Spleen (tissue), 11 donors: ENCODE data around the gene SCRN1. TPM values are rescaled to one million over a fixed set of nuclear protein-coding genes. Genes with fewer than 3 reads are reported as not detected.

ENCODE experiments used
- DNase-seq: peaks from one replicate; pipeline ENCODE4 v3.0.0-alpha.2; 2020
- H3K27ac ChIP-seq, 8 donors: fragments of 200-600 bp; sonication (generic) in 7 of 8; 1 replicate in 4 of 8; 2 replicates in 4 of 8; pipeline versions ENCODE4 v1.5.0 to v1.8.0; 2016 to 2021; ENCODE audit warnings: inconsistent platforms in 4 of 8, mild to moderate bottlenecking in 4 of 8, moderate library complexity in 1 of 8
- H3K27me3 ChIP-seq, 7 donors: fragments of 200-600 bp; sonication (generic) in 6 of 7; replicated peaks in 1 of 7; 1 replicate in 4 of 7; 2 replicates in 3 of 7; pipeline versions ENCODE4 v1.5.0 to v1.8.0; 2016 to 2021; ENCODE audit warnings: inconsistent platforms in 3 of 7, mild to moderate bottlenecking in 1 of 7
- H3K36me3 ChIP-seq, 6 donors: fragments of 200-600 bp; sonication (generic) in 5 of 6; 1 replicate in 4 of 6; 2 replicates in 2 of 6; pipeline versions ENCODE4 v1.5.0 to v1.8.0; 2016 to 2021; ENCODE audit warnings: inconsistent platforms in 2 of 6
- H3K4me1 ChIP-seq, 6 donors: fragments of 200-600 bp; sonication (generic) in 5 of 6; 1 replicate in 3 of 6; 2 replicates in 3 of 6; pipeline versions ENCODE4 v1.5.0 to v1.8.0; 2016 to 2021; ENCODE audit warnings: inconsistent platforms in 3 of 6
- H3K4me3 ChIP-seq, 8 donors: fragments of 200-600 bp; sonication (generic) in 7 of 8; 1 replicate in 4 of 8; 2 replicates in 4 of 8; pipeline versions ENCODE4 v1.5.0 to v1.8.0; 2016 to 2021; ENCODE audit warnings: inconsistent platforms in 4 of 8, mild to moderate bottlenecking in 4 of 8, moderate library complexity in 2 of 8
- H3K9me3 ChIP-seq, 8 donors: fragments of 200-600 bp; sonication (generic) in 7 of 8; 1 replicate in 4 of 8; 2 replicates in 4 of 8; pipeline versions ENCODE4 v1.5.0 to v1.8.0; 2016 to 2021; ENCODE audit warnings: inconsistent platforms in 4 of 8
- CTCF ChIP-seq, 11 experiments: fragments of 200-600 bp in 7 of 11; fragments of 450-650 bp in 4 of 11; sonication (generic) in 4 of 11; IDR thresholded peaks in 8 of 11; conservative IDR thresholded peaks in 3 of 11; 1 replicate in 7 of 11; 2 replicates in 4 of 11; pipeline versions ENCODE4 v1.4.0 to v1.8.0; 2016 to 2021; ENCODE audit warnings: antibody characterized with exemption in 11 of 11, inconsistent platforms in 4 of 11, mild to moderate bottlenecking in 1 of 11
- POLR2A ChIP-seq, 3 donors: fragments of 450-650 bp; IDR thresholded peaks; one replicate each; pipeline ENCODE4 v1.5.1; 2017; ENCODE audit warnings: antibody characterized with exemption in 3 of 3, mild to moderate bottlenecking in 1 of 3
- POLR2AphosphoS5 ChIP-seq, 3 donors: sonication (generic); formaldehyde crosslinking; IDR thresholded peaks; one replicate each; pipeline ENCODE4 v1.5.1; 2017; ENCODE audit warnings: antibody characterized with exemption in 3 of 3
- WGBS, 5 donors: extraction: QIAGEN DNeasy Blood & Tissue Kit in 3 of 5; methylation state at CpG; one replicate each; pipeline versions ENCODE4 v1.1.5 to v1.1.7; 2013 to 2018; 5-methylcytosine and 5-hydroxymethylcytosine counted together
- intact Hi-C: fragments of 100-400 bp; cut with DNase I; formaldehyde crosslinking; loops from one replicate; pipeline ENCODE4 v1.15.0; 2023; ENCODE audit warnings: low total_unique reads
- polyA plus RNA-seq, 3 donors: library from polyadenylated mRNA; stranded (reverse); fragments of 200-250 nt; gene quantifications; one replicate each; pipeline ENCODE4 v1.2.1, GENCODE V29; 2013
- total RNA-seq, 7 donors: library from RNA; depleted of rRNA in 3 of 7; stranded (reverse); fragments of >200 nt in 3 of 7; fragmentation: NEBNext Ultra II Directional in 4 of 7; extraction: Animal tissue kit (Norgen Biotek cat#: 25700) in 4 of 7; gene quantifications; one replicate each; pipeline versions ENCODE4 v1.1.0 to v1.2.1, GENCODE V29; 2016 to 2021
- donor health status: healthy with polysubstance abuse.
- donor health status: DM: no; HTN: no; CAD: no; lungs with moderate emphysema.
- donor health status: DM: no; HTN: no; CAD: no.
- donor health status: Bipolar disorder and iron deficiency.
- donor health status: healthy.
- donor health status: DM: no; HTN: no; CAD: no.
- donor health status: DM: yes; HTN: yes; CAD: no.

The SCRN1 gene
- total and polyA plus RNA-seq, 10 donors = 5.4 to 27.8 (median 16.4) TPM

DNA sequence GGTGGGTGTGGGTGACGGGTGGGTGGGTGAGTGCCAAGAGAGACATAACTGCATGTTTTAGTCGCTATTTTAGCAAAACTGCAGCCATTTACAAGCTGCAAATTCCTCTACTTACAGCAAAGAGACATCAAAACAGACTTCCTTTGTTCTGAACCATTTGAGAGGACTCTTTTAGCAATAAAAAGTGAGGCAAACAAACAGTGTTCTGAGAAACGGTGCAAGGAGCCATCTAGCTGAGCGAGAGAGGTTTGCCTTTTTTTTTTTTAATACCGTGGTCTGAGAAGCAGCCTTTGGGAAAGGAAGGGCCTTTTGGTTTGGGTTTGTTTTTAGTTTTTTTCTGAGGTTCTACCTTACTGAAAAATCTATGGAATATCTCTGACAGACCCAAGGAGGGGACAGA is 62.9 kb downstream of the SCRN1 start:
- TF ChIP-seq POLR2A (IDR thresholded peaks at IDR 0.05) = no peak
- TF ChIP-seq POLR2AphosphoS5 (IDR thresholded peaks at IDR 0.05) = no peak
- TF ChIP-seq CTCF (IDR thresholded peaks at IDR 0.05 in 8 of 11, conservative IDR thresholded peaks at IDR 0.05 in 3 of 11) = no peak
- H3K36me3 ChIP-seq = peaks cover 0 to 57% (median 3%) of the 10 kb centered on the region in 6 donors
- intact Hi-C loops = loop anchor here (10.0 kb wide), 1 partner anchor 172 kb away; no protein-coding TSS in a partner anchor
- H3K27ac ChIP-seq = no peak overlapping the region
- no peaks in the 10 kb centered on the region for H3K9me3 ChIP-seq
- no peaks in the 10 kb centered on the region for H3K4me1 ChIP-seq
- no peak for DNase-seq
- no peak overlapping the region for H3K4me3 ChIP-seq
- no peaks in the 10 kb centered on the region for H3K27me3 ChIP-seq
- WGBS, 5 donors = 78 to 88% (median 82%) methylated on average over 5 of the region's 5 CpGs

DNA sequence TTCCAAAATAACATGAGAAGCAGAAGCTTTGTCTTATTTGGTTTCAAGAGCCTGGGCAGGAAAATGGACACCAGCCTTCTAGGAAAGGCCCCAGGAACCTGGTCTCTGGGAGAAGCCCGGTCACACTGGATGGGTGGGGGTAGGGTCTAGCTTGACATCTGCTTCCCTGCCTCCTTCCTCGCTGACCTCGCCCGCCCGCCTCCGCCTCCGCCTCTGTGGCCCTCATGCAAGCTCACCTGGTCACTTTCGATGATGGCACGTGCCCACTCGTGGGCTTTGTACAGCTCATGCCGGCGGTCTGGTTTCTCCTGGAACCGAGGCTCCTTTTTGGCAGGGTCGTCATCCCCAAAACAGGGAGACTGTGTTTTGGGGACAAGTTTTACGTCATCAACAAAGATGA is 63.4 kb downstream of the SCRN1 start:
- Histone ChIP-seq H3K27me3 (no peaks in the 10 kb centered on the region), H3K36me3 (peaks cover 0 to 57% (median 3%) of the 10 kb centered on the region in 6 donors), H3K4me3 (no peak overlapping the region), H3K27ac (no peak overlapping the region), H3K4me1 (no peaks in the 10 kb centered on the region), H3K9me3 (no peaks in the 10 kb centered on the region)
- 93 to 98% (median 94%) methylated on average over 15 of the region's 15 CpGs for WGBS, 5 donors
- TF ChIP-seq POLR2AphosphoS5 (IDR thresholded peaks at IDR 0.05) (no peak), CTCF (IDR thresholded peaks at IDR 0.05 in 8 of 11, conservative IDR thresholded peaks at IDR 0.05 in 3 of 11) (no peak), POLR2A (IDR thresholded peaks at IDR 0.05) (no peak)
- intact Hi-C loops = loop anchor here (10.0 kb wide), 1 partner anchor 171 kb away; no protein-coding TSS in a partner anchor
- no peak for DNase-seq

- no peaks in the 10 kb centered on the region for H3K4me1 ChIP-seq
- intact Hi-C loops = loop anchor here (10.0 kb wide), 1 partner anchor 170 kb away; no protein-coding TSS in a partner anchor
- H3K36me3 ChIP-seq = peaks cover 0 to 60% (median 3%) of the 10 kb centered on the region in 6 donors
- DNase-seq = no peak
- H3K4me3 ChIP-seq = no peak overlapping the region
- no peaks in the 10 kb centered on the region for H3K27me3 ChIP-seq
- H3K27ac ChIP-seq = no peak overlapping the region
- no peaks in the 10 kb centered on the region for H3K9me3 ChIP-seq
- 79 to 93% (median 89%) methylated on average over 2 of the region's 2 CpGs for WGBS, 5 donors
- TF ChIP-seq POLR2A (IDR thresholded peaks at IDR 0.05) (no peak), POLR2AphosphoS5 (IDR thresholded peaks at IDR 0.05) (no peak), CTCF (IDR thresholded peaks at IDR 0.05 in 8 of 11, conservative IDR thresholded peaks at IDR 0.05 in 3 of 11) (no peak)
Observed at GRCh38 chr7:29924684-29925083, 64.9 kb downstream of the SCRN1 start.

- no peak overlapping the region for H3K27ac ChIP-seq
- WGBS, 5 donors = 75 to 86% (median 79%) methylated on average over 8 to 9 of the region's 9 CpGs
- DNase-seq = no peak
- intact Hi-C loops = loop anchor here (10.0 kb wide), 1 partner anchor 169 kb away; no protein-coding TSS in a partner anchor
- TF ChIP-seq CTCF (IDR thresholded peaks at IDR 0.05 in 8 of 11, conservative IDR thresholded peaks at IDR 0.05 in 3 of 11) (no peak), POLR2A (IDR thresholded peaks at IDR 0.05) (no peak), POLR2AphosphoS5 (IDR thresholded peaks at IDR 0.05) (no peak)
- H3K9me3 ChIP-seq = no peaks in the 10 kb centered on the region
- H3K27me3 ChIP-seq = no peaks in the 10 kb centered on the region
- no peak overlapping the region for H3K4me3 ChIP-seq
- no peaks in the 10 kb centered on the region for H3K4me1 ChIP-seq
- peaks cover 0 to 58% (median 3%) of the 10 kb centered on the region in 6 donors for H3K36me3 ChIP-seq
Observed at GRCh38 chr7:29924006-29924405, 65.6 kb downstream of the SCRN1 start.
